ENCODE data around the gene TMEM9.
A peak's percentile ranks its signal among the peaks of the same experiment; 100 is the strongest.

The TMEM9 gene

GRCh38 chr1:201154389-201155165 lies at the start of gene TMEM9:
Gene TMEM9, minus strand, starts transcription at chr1:201154474. Its CDS starts 551 bp downstream, at chr1:201153923.
- peak; percentile 100 for DNase-seq

DNA sequence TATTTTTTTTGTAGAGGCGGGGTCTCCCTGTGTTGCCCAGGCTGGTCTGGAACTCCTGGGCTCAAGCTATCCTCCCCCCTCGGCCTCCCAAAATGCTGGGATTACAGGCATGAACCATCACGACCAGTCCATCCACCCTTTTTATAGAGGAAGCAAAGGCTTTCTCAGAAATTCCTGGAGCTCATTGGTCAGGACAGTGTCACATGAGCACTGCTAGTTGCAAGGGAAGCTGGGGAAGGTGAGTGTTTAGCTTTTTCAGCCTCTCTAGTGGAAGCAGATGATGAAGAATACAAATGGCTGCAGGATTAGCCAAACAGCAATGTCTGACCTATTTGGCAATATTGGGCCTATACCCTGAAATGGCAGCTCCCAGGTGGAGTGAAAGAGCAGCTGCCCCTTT lies 44.3 kb upstream of the TMEM9 start:
- no peak for DNase-seq

- DNase-seq, result no peak
Measured at GRCh38 chr1:201194046-201194445, 39.8 kb upstream of the TMEM9 start.

- no peak for DNase-seq
Measured at GRCh38 chr1:201192261-201192788, 38.1 kb upstream of the TMEM9 start.

GRCh38 chr1:201191653-201192260 lies 37.5 kb upstream of the TMEM9 start:
- peak; percentile 66 for DNase-seq

GRCh38 chr1:201190624-201191051 lies 36.4 kb upstream of the TMEM9 start, which contains the start of gene IGFN1:
Gene IGFN1, plus strand, starts transcription at chr1:201190824. Its CDS starts 2,470 bp downstream, at chr1:201193294.
- no peak for DNase-seq

- DNase-seq, result no peak
Measured at GRCh38 chr1:201190005-201190404, 35.7 kb upstream of the TMEM9 start.

- DNase-seq, result no peak
Measured at GRCh38 chr1:201189085-201189484, 34.8 kb upstream of the TMEM9 start.

DNA sequence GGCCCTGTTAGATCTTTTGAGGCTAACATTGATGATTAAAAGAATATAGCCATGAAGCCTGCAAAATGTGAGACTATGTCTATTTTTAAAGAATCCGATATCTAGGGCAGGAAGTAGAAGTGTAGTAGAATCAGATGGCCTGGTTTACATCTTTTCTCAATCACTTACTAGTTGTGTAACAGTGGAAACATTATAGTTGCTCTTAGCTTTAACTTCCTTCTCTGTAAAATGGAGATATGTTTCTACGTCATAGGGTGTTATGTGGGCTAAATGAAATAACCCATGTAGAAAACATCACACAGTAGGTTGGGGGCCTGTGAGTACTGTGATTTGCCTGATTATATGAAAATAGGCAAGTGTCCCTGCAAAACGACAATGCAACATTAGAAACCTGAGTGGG lies 31.9 kb upstream of the TMEM9 start:
- DNase-seq, result no peak

DNA sequence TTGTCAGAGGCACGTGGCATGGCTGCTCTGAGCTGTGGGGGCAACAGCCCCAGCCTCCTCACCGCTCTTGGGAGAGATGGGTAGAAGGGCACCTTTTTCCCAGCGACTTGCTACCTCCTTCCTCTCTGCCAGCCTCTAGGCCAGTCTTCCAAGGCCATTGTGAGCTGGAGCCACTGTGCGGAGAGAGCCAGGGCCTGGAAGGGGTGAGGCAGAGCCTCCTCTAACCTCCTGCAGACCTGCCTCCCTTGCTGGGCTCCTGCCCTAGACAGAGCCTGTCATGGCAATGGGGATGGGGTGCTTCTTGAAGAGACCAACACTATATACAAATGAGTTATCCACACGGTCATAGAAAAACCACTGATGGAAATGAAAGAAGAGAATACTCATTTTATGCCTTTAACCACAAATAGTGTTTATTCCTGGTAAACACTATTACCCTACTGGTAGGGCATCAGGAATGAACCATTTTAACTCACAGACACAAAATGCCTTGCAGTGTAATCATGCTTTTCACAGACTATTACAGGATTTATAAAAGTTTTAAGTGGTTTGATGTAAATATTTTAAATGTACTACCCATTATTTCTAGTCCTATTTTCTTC lies 31.4 kb upstream of the TMEM9 start:
- DNase-seq, result no peak

GRCh38 chr1:201185123-201185453 lies 30.8 kb upstream of the TMEM9 start:
- no peak for DNase-seq

- no peak for DNase-seq
Measured at GRCh38 chr1:201184307-201185122, 30.2 kb upstream of the TMEM9 start.

GRCh38 chr1:201183753-201184152 lies 29.5 kb upstream of the TMEM9 start:
- DNase-seq, result no peak

DNA sequence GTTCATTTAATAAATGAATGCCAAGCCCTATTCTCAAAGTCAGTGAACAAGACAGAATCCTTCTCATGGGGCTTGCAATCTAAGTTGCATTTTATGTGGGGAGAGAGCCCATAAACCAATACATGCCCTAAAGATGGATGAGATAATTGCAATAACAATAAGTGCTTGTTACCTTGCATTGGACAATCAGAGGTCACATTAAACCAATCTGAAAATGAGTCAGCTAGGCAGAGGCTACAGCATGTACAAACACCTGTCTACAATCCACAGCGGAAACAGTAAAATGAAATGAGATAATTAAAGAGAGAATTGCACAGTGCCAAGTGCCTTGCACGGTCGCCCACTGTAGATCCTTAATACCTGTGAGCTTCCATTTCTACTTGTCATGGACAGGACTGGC lies 28.9 kb upstream of the TMEM9 start:
- DNase-seq, result no peak

DNA sequence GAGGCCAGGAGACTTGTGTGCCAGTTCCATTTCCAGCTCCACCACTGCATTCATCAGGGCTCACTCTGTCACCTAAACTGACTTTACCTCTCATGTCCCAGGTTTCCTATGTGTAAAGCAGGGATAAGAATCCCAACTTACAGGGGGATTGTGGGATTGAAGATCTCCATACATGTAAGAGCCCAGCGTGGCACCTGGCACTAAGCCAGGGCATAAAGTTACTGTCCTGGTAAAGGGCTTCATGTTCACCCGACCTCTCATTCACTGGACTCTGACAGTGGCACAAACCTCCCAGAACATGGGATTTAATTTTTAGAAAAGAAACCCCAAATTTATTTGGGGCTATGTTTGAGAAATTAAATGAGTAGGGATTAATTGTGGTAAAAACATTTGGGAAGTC lies 27.5 kb upstream of the TMEM9 start:
- DNase-seq, result no peak

- no peak for DNase-seq
Measured at GRCh38 chr1:201181323-201181722, 27.0 kb upstream of the TMEM9 start.

DNA sequence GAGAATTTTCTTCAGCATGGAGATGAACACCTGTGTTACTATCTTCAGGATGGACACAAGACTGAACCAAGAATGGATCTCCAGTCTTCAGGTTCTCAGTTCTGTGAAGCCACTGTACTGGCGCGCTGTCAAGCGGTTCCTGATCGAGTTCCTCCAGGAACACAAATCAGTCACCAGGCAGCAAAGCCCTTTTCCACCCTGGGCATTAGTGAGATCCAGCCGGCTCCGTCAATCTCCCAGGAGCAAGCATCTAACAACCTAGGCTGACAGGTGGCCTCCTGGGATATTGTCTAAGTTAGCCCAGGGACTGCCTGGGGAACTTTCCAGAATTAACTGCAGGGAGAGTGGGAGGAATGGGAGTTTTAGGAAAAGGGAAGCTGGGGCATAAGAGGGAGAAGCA lies 26.6 kb upstream of the TMEM9 start:
- no peak for DNase-seq

DNA sequence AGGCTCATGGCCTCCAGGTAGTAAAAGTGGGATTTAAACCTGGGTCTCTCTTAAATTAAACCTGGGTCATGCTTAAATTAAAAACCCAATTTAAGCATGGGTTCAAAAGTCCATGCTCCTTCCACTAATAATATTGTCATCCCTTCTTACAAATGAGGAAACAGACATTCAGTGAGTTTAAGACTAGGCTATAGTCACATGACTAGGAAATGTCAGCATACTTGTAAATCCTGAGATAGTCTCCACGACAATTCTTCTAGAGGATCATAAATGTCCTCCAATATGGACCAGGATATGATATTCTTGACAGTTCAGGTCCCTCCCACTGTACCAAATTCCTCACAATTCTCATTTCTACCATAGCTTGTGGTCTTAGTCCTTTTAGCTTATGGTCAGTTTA lies 25.9 kb upstream of the TMEM9 start:
- no peak for DNase-seq

DNA sequence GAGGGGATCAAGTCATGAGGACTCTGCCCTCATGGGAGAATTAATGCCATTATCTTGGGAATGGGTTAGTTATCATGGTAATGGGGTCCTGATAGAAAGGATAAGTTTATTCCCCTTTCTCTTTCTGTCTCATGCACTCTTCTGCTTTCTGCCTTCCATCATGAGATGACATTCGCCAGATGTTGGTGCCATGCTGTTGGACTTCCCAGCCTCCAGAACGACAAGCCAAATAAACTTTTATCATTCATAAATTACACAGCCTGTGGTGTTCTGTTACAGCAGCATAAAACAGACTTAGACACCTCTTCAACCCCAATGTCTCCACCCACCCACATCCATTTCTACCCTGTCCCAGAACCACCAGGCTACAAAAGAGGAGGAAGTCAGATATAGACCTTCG lies 24.4 kb upstream of the TMEM9 start:
- no peak for DNase-seq

DNA sequence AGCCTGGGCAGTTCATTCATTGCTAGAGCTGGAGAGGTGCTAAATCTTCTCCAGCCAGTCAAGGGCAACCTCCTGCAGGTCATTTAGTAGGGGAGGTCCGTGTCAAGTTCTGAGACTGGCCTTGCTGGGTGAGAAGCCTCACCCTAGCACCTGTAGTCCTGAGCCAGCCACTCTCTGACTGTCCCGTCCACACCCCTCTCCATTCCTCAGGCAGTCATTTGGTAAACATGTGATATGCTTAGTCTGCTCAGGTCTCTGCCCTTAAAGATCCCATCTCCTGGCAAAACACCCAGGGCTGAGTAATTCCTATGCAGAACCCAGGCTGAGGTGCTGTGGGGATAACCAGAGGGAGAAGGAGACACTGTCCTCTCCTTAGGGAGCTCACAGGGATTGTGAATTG lies 22.7 kb upstream of the TMEM9 start:
- no peak for DNase-seq

GRCh38 chr1:201175820-201176500 lies 21.7 kb upstream of the TMEM9 start:
- no peak for DNase-seq

- no peak for DNase-seq
Measured at GRCh38 chr1:201173736-201174135, 19.5 kb upstream of the TMEM9 start.

All from activated CD8-positive, alpha-beta memory T cell treated with anti-CD3 and anti-CD28 coated beads, Interleukin-2, amount 50 U/mL, for 48 hours (primary cell).